Brain microvascular endothelial cell (primary cell): Measurements from ENCODE around the gene GLRX3.
"Not testable (repeated sequence)": the region's sequence is repeated elsewhere in the genome, so short reads cannot be mapped to it uniquely, and the experiment has no call there.

Source experiments
- DNase-seq: peaks from one replicate; pipeline ENCODE4 v3.0.0-alpha.2; 2020
- H3K27ac ChIP-seq: fragments of 250-450 bp; sonication (Bioruptor Pico); 2 replicates; pipeline ENCODE4 v1.5.1; 2020; ENCODE audit warnings: mild to moderate bottlenecking, moderate library complexity
- H3K27me3 ChIP-seq: fragments of 250-450 bp; sonication (Bioruptor Pico); replicated peaks from 2 replicates; pipeline ENCODE4 v1.5.1; 2020; ENCODE audit warnings: mild to moderate bottlenecking
- H3K36me3 ChIP-seq: fragments of 250-450 bp; sonication (Bioruptor Pico); replicated peaks from 2 replicates; pipeline ENCODE4 v1.5.1; 2020; ENCODE audit warnings: mild to moderate bottlenecking
- H3K4me3 ChIP-seq: 2 replicates; pipeline ENCODE4 v1.5.1; 2011; ENCODE audit warnings: low read depth, mild to moderate bottlenecking, control low read depth, low read length, moderate library complexity
- CTCF ChIP-seq: IDR thresholded peaks from 2 replicates; pipeline ENCODE4 v1.5.1; 2011; ENCODE audit warnings: low read depth, mild to moderate bottlenecking, moderate library complexity, low read length, control low read depth, inconsistent platforms; ENCODE audit errors: missing control alignments
- in situ Hi-C: cut with HindIII; loops from 2 replicates; pipeline ENCODE4 v1.10.0; 2017; ENCODE audit warnings: low sequenced_read_pairs, low pct_ligation_motif_present

The GLRX3 gene

GRCh38 chr10:130198651-130199050, 62.5 kb downstream of the GLRX3 start:
- Histone ChIP-seq H3K36me3 (no peaks in the 10 kb centered on the region), H3K4me3 (no peak overlapping the region), H3K27ac (no peak overlapping the region), H3K27me3 (no peaks in the 10 kb centered on the region)
- TF ChIP-seq CTCF, result no peak
- in situ Hi-C loops, result no loop called here
- no peak for DNase-seq

GRCh38 chr10:130200179-130201042, 64.2 kb downstream of the GLRX3 start:
- in situ Hi-C loops, result no loop called here
- H3K4me3 ChIP-seq, result no peak overlapping the region
- TF ChIP-seq CTCF, result no peak

GRCh38 chr10:130201043-130201380, 64.8 kb downstream of the GLRX3 start:
- H3K4me3 ChIP-seq, result no peak overlapping the region
- TF ChIP-seq CTCF, result no peak
- DNase-seq, result no peak
- H3K27me3 ChIP-seq, result no peaks in the 10 kb centered on the region
- in situ Hi-C loops, result no loop called here
- no peaks in the 10 kb centered on the region for H3K36me3 ChIP-seq
- no peak overlapping the region for H3K27ac ChIP-seq

More at GRCh38 chr10:130200179-130201042, 64.2 kb downstream of the GLRX3 start:
- Histone ChIP-seq H3K27me3 (no peaks in the 10 kb centered on the region), H3K27ac (no peak overlapping the region), H3K36me3 (no peaks in the 10 kb centered on the region)
- no peak for DNase-seq

GRCh38 chr10:130202150-130202549, 66.0 kb downstream of the GLRX3 start:
- in situ Hi-C loops, H3K27me3 ChIP-seq, DNase-seq, H3K27ac ChIP-seq, H3K4me3 ChIP-seq, H3K36me3 ChIP-seq: not testable (repeated sequence)

GRCh38 chr10:130202984-130203621, 66.9 kb downstream of the GLRX3 start:
- H3K36me3 ChIP-seq, result no peaks in the 10 kb centered on the region
- no peak overlapping the region for H3K4me3 ChIP-seq
- TF ChIP-seq CTCF, result no peak
- no peak overlapping the region for H3K27ac ChIP-seq
- in situ Hi-C loops, result no loop called here
- DNase-seq, result no peak
- no peaks in the 10 kb centered on the region for H3K27me3 ChIP-seq

DNA sequence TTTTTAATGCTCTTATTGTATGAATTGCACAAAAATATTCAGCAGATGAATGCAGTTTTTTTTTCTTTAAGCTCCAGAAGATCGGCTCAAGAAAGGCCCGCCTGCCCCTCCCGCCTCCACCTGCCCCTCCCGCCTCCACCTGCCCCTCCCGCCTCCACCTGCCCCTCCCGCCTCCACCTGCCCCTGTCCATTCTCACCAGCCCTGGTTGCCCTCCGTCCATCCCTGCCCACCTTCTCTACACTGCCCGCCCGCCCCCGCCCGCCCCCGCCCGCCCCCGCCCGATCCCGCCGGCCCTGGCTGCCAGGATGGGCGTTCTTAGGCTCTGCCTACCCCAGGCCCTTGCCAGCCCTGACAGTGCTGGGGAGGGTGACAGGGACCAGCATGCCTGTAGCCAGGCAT, 67.4 kb downstream of the GLRX3 start:
- no peak for TF ChIP-seq CTCF
- in situ Hi-C loops, result no loop called here

More for the DNA sequence above, 67.4 kb downstream of the GLRX3 start:
- no peak overlapping the region for H3K27ac ChIP-seq
- H3K27me3 ChIP-seq, result no peaks in the 10 kb centered on the region
- no peak overlapping the region for H3K4me3 ChIP-seq
- no peak for DNase-seq
- H3K36me3 ChIP-seq, result no peaks in the 10 kb centered on the region
